Measurements from ENCODE around the gene ZCWPW1.

DNA sequence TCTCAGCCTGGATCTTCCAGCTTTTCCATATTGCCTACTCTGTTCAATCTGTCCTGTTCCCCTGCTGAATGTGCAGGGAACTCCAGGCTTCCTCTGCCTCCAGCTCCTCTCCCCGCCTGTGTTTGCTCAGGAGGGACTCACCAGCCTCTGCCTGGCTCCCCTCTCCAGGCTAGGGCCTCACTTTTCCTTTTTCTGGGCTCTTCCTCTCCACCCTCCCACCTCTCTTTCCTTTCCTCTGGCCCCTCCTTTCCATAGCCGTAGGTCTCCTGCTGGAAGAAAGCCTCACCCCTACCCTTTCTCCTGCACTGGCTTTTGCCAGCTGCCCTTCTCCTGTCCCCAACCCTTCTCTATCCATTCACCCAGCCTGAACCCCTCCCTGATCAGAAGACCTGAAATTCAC, 30.3 kb downstream of the ZCWPW1 start:
- no peak for TF ChIP-seq POLR2AphosphoS5 (IDR thresholded peaks at IDR 0.05)
- TF ChIP-seq, protein P1, sequence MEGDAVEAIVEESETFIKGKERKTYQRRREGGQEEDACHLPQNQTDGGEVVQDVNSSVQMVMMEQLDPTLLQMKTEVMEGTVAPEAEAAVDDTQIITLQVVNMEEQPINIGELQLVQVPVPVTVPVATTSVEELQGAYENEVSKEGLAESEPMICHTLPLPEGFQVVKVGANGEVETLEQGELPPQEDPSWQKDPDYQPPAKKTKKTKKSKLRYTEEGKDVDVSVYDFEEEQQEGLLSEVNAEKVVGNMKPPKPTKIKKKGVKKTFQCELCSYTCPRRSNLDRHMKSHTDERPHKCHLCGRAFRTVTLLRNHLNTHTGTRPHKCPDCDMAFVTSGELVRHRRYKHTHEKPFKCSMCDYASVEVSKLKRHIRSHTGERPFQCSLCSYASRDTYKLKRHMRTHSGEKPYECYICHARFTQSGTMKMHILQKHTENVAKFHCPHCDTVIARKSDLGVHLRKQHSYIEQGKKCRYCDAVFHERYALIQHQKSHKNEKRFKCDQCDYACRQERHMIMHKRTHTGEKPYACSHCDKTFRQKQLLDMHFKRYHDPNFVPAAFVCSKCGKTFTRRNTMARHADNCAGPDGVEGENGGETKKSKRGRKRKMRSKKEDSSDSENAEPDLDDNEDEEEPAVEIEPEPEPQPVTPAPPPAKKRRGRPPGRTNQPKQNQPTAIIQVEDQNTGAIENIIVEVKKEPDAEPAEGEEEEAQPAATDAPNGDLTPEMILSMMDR (IDR thresholded peaks at IDR 0.05), result no peak

Data from prostate gland (tissue), 2 donors.